ENCODE data around the gene RAN. TPM values are rescaled to one million over a fixed set of nuclear protein-coding genes. Genes with fewer than 3 reads are reported as not detected.

RAN gene
- total and polyA plus RNA-seq, 9 of the 15 experiments (the other 6 are each of a cell fraction or from before 2014, with no cell fraction given), result 1,687 to 3,820 (median 2,300) TPM

DNA sequence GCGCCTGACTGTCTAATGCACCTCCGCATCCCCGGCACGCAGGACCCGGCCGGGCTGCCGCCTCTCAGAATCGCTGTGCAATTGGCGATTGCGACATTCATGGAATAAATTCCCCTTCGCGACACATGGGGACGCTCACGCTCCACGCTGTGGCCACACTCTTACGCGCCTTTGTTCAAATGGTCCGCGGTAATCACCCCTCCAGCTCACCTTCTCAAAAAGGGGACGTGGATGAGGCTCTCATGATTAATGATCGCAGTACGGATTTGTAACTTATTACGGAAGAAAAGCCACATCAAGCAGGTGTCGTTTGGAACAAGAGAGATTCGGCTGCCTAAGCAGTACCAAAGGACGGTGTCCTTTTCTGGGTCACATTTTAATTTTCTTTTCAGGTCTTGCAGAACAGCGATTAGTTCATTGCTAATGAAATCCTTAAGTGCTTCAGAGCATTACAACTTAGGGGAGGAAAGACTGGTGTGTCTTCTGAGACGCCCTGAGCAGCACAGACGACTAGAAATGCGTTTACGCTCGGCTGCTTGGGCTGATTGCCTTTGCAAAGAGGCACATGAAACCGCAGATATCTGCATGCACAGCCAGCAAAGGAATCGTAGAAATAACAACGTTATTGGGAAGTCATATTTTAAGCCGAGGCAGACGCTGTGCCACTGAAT, 44.5 kb downstream of the RAN start (continued):
- peak; percentile 24; the same call in 1 of the 2 replicates for TF ChIP-seq JUN (IDR thresholded peaks at IDR 0.05; ENCODE audit: borderline replicate concordance, low read depth, low read length)
- TF ChIP-seq JUN (CRISPR knock-in tag; IDR thresholded peaks at IDR 0.05; ENCODE audit: borderline replicate concordance), result no peak
- TF ChIP-seq BHLHE40 (IDR thresholded peaks at IDR 0.05; ENCODE audit: low read length), result peak; percentile 45; the same call in 1 of the 2 replicates
- no peak for TF ChIP-seq BRCA1 (IDR thresholded peaks at IDR 0.05)
- TF ChIP-seq BRCA1 (CRISPR knock-in tag; IDR thresholded peaks at IDR 0.05), result no peak
- TF ChIP-seq POLR2A (conservative IDR thresholded peaks at IDR 0.05), result no peak
- no peak for TF ChIP-seq SMAD3 (CRISPR knock-in tag; conservative IDR thresholded peaks at IDR 0.05)
- no peak for TF ChIP-seq ZNF57 (CRISPR knock-in tag; IDR thresholded peaks at IDR 0.05)
- no peak for TF ChIP-seq ZBTB11 (CRISPR knock-in tag; IDR thresholded peaks at IDR 0.05)
- TF ChIP-seq HNRNPH1 (optimal IDR thresholded peaks at IDR 0.05; ENCODE audit: low read depth, low read length), result no peak
- no peak; a peak in 1 of 4 replicates for TF ChIP-seq TRIM24 (IDR thresholded peaks at IDR 0.05)
- no peak for TF ChIP-seq ZNF766 (CRISPR knock-in tag; conservative IDR thresholded peaks at IDR 0.05)
- no peak for TF ChIP-seq NCOA1 (IDR thresholded peaks at IDR 0.05; ENCODE audit: low read depth)
- TF ChIP-seq TCF7L2 (IDR thresholded peaks at IDR 0.05; ENCODE audit: low read depth, low read length), result no peak
- TF ChIP-seq ATF7 (IDR thresholded peaks at IDR 0.05), result peak; percentile 20; the same call in 1 of the 2 replicates
- TF ChIP-seq, protein P1, sequence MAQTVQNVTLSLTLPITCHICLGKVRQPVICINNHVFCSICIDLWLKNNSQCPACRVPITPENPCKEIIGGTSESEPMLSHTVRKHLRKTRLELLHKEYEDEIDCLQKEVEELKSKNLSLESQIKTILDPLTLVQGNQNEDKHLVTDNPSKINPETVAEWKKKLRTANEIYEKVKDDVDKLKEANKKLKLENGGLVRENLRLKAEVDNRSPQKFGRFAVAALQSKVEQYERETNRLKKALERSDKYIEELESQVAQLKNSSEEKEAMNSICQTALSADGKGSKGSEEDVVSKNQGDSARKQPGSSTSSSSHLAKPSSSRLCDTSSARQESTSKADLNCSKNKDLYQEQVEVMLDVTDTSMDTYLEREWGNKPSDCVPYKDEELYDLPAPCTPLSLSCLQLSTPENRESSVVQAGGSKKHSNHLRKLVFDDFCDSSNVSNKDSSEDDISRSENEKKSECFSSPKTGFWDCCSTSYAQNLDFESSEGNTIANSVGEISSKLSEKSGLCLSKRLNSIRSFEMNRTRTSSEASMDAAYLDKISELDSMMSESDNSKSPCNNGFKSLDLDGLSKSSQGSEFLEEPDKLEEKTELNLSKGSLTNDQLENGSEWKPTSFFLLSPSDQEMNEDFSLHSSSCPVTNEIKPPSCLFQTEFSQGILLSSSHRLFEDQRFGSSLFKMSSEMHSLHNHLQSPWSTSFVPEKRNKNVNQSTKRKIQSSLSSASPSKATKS (CRISPR knock-in tag; IDR thresholded peaks at IDR 0.05), result no peak
- TF ChIP-seq MYC (IDR thresholded peaks at IDR 0.05; ENCODE audit: low read depth, low read length), result peak; percentile 53
- TF ChIP-seq MYC (CRISPR knock-in tag; IDR thresholded peaks at IDR 0.05; ENCODE audit: borderline replicate concordance, low read depth), result no peak
- TF ChIP-seq COPS2 (conservative IDR thresholded peaks at IDR 0.05), result no peak
- no peak for TF ChIP-seq RBM22 (IDR thresholded peaks at IDR 0.05; ENCODE audit: low read depth, low read length, poor library complexity, severe bottlenecking)
- no peak for TF ChIP-seq TAF15 (IDR thresholded peaks at IDR 0.05; ENCODE audit: low read depth, low read length)
- TF ChIP-seq OTX1 (CRISPR knock-in tag; IDR thresholded peaks at IDR 0.05), result no peak
- TF ChIP-seq PURB (CRISPR knock-in tag; IDR thresholded peaks at IDR 0.05; ENCODE audit: low read depth), result no peak
- TF ChIP-seq ZBTB7A (IDR thresholded peaks at IDR 0.05; ENCODE audit: borderline replicate concordance, control insufficient read depth, low read depth, low read length), result no peak
- no peak for TF ChIP-seq IRF2 (CRISPR knock-in tag; IDR thresholded peaks at IDR 0.05)
- no peak for TF ChIP-seq HNRNPLL (IDR thresholded peaks at IDR 0.05; ENCODE audit: low read depth, low read length, poor library complexity, severe bottlenecking)

Measured in K562 (cell line).